Activated CD4-positive, alpha-beta T cell treated with anti-CD3 and anti-CD28 coated beads, Interleukin-2, amount 50 U/mL, for 24 hours (primary cell): Measurements from ENCODE around the gene PRRX1.

ENCODE experiments used
- DNase-seq, 2 donors: peaks; one replicate each; pipeline ENCODE4 v3.0.0-alpha.2; 2020; ENCODE audit warnings: low read depth in 1 of 2, low spot score in 1 of 2

The PRRX1 gene

DNA sequence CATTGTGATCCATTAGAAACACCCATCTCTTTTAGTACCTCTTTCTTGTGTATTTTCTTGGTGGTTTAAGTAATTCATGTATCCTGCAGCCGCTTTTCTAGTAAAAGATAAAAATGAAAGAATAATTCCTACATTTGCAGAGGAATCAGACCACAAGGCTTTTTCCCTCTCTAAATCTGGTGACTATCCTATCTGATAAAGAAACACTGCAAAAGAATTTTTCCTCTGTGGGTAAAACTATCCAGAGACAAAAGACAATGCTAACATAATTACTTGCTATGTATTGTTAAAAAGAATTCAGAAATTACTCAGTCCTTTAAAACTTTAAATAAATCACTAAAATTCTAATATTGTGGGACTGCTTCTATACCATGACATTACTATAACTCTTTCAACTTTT lies 51.0 kb downstream of the PRRX1 start:
- DNase-seq, result no peak

DNA sequence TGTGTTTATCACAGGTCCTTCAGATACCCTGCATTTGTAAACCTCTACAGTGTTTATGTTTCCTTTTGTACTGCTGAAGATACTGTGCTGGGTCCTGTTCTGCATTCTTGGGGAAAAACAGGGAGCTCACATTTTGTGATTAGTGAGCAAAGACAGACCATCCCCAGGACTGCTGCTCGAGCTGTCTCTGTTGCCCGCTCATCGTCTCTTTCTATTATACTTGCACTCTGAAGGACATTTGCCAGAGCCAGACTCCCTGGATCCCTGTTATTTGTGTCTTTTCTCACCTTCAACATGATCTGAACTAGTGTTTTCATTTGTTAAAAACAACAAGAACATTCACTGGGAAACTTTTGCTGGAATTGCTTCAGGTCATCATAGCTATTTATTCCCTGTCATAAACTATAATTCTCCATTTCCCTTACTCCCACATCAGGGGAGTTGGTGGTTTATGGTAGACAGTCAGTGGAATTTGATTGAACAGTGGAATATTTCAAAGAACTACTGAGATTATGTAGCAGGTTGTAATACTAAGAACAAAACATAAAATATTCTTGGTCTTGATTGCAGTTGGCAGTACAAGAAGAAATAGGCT lies 53.0 kb downstream of the PRRX1 start:
- no peak for DNase-seq

DNA sequence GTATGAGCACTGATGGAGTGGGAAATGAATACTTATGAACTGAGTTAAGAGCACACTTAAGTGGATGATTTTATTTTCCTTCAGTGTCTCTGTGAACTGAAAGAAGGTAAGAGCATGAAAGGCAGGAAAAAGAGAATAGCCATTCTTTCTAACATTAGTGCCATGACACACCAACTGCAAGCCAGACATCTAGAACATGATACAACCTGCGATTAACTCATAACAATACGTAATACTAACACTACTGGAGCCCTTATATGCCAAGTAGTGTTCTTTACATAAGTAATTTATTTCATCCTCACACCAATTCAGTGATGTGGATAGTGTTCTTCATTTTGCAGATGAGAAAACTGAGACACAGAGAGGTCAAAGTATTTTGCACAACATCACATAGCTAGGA lies 56.7 kb downstream of the PRRX1 start:
- DNase-seq, result no peak

DNA sequence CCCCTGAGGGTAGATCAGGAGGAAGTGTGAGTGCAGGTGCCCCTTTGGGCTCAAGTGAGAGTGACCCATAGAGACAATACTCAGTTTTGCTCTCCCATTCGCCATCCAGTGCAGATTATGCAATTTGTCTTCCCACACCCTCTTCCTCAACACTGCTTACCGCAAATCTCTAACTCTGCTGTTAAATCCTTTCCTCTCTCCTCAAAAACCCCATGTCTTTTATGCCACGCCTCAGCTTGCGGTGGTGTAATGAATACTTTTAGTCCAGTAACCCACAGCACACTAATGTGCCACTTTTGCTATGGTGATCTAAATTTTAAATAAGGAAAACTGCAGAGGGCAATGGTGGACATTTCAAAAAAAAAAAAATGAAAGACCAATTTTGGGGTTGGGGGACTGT lies 57.7 kb downstream of the PRRX1 start:
- no peak for DNase-seq

GRCh38 chr1:170723518-170723917 lies 59.6 kb downstream of the PRRX1 start:
- no peak for DNase-seq

- no peak for DNase-seq
Measured at GRCh38 chr1:170725326-170725725, 61.4 kb downstream of the PRRX1 start.

DNA sequence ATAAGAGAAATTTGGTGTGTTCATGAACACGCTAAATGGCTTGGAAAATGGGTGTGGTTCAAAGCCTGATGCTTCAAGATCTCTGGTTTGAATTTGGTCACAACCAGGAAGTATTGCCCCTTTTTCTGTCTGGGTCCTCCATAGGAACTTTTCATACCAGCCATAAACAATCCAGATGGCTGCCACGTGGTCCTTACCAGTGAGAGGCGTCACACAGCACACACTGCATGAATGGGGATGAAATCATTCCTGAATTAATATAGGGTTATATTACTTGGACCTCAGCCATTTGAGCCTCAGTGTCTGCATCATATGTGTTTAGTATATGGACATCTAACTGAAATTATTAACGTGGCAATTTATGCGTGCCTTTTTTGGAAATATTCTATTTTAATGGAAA lies 64.0 kb downstream of the PRRX1 start:
- no peak for DNase-seq

GRCh38 chr1:170729225-170730002 lies 65.5 kb downstream of the PRRX1 start:
- no peak for DNase-seq

GRCh38 chr1:170730014-170730413 lies 66.1 kb downstream of the PRRX1 start:
- no peak for DNase-seq

DNA sequence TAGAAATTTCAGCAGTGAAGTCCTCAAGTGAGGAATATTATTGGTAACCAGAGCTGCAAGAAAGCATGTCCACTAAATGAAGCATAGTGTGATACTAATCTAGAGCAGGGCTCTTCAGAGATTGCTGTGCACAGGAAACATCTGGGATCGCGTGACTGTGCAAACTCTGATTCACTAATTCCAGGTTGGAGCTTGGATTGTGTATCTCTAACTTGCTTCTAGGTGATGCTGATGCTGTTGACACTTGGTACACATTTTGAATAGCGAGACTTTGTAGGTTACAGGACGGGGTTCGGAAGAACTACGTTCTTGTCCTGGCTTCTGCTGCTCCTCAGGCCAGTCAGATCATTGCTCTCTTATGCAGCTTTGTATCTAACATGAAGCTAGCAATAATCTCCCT lies 66.5 kb downstream of the PRRX1 start:
- no peak for DNase-seq

DNA sequence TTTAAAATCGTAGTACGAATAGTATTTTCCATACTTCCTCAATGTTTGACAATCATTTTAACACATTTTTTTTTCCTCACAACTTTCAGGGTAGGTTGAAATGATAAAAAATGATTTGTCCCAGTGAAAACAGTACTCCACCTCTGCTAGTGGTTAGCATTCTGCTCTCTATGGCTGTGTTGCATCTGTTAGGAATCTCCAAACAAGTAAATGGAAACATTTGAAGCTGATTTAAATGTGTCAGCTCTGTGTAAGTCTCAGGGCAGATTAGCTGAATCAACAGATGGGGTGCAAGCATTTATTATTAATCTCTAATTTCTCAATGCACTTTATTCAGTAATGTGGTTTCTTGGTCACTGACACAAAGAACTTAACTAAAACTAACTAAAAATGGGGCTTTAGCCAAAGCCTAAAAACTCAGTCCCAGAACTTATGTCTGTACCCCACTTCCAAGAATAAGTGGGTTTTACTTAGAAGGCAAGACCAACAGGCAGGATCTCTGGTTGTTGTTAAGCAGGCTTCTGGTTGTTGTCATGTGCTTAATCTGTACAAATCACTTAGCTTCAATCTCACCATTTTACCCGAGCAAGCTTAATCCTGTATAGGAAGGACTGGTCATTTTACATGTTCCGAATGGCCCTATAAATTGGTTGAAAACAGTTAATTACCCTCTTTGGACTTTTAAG lies 67.8 kb downstream of the PRRX1 start:
- no peak for DNase-seq

GRCh38 chr1:170732252-170732588 lies 68.3 kb downstream of the PRRX1 start:
- no peak for DNase-seq

DNA sequence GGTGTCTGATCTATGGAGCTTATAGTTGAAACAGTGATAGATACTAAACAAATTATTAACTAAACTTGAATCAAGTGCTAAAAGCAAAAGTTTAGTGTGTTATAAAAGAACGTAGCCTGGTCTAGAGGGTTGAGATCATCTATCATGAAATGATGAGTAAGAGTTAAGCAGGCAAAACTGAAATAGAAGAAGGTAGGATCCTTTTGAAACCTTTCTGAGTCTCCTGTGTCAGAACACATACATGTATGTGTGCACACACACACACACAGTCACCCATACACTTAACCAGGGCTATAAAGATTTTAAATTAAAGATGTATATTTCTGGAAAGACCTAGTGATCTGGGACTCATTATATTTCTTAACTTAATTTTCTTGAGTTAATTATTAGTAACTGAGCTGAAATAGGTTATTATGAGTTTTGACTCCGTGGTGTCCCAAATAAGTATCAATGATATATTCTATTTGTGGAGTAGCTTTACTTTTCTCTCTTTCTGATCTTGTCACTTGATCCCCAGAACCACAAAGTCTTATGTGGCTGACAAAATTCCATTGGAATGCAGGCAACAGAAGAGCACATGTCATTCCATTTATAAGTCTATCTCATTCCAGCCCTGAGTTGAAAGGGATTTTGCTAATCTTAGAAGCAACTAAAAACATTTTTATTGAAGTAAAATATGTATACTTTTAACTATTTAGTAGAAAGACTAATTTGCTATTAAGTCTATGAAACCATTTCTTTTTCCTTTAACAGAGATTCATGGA lies 70.7 kb downstream of the PRRX1 start:
- DNase-seq, result no peak

DNA sequence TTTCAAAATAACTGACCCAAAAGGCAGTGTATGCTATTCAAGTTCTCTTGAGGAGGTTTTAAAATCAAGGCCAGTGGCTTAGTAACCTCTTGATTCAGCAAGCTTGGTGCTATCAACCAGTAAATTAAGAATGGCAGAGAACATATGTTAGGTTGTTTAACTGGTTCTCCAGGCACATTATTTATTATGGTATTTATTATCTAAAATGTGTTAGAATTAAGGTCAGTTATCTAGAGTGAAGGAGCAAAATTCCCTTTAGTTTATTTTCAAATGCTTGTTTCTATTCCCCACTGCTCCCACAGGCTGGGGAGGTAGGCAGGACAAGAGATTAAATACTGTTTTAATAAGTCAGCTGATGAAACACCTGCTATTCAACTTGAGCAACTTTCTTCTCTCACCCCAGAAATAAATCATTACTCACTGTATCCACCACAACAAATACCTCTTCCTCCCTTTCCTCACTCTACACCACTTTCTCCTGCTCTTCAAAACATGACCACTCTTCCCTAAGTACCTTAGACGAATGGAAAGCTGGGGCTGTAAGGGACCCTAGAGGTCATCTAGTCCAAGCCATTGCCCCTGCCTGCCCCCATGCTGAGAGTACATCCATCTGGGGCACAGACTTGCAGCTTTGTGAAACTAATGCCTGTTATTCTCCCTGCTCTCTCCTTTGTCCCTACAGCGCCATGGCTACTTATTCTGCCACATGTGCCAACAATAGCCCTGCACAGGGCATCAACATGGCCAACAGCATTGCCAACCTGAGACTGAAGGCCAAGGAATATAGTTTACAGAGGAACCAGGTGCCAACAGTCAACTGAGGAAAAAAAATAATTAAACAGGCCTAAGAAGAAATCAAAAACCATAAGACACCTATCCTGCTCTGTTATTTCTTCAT lies 71.7 kb downstream of the PRRX1 start:
- no peak for DNase-seq

DNA sequence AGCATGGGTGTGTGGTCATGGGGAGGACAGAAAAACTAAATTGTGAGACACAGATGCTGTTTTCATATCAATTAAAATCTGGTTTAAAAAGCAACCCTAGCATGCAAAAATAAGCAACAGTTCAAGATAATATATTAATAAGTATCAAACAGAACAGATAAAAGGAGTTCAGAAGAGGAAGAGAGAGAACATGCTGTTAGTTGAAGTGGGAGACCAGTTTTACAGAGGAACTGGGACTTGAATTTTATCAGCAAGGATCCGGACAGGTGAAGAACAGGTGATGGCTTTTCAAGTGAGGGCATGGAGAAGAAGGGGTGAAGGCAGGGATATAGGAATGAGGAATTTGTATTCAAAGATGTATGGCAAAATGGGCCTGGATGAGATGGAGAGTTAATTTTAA lies 75.9 kb downstream of the PRRX1 start:
- DNase-seq, result no peak

GRCh38 chr1:170741678-170742077 lies 77.7 kb downstream of the PRRX1 start:
- no peak for DNase-seq

- no peak for DNase-seq
Measured at GRCh38 chr1:170742600-170742999, 78.7 kb downstream of the PRRX1 start.

GRCh38 chr1:170743083-170743482 lies 79.2 kb downstream of the PRRX1 start:
- no peak for DNase-seq

GRCh38 chr1:170749549-170749948 lies 85.6 kb downstream of the PRRX1 start:
- DNase-seq, result no peak

GRCh38 chr1:170749959-170750358 lies 86.0 kb downstream of the PRRX1 start:
- DNase-seq, result no peak

GRCh38 chr1:170755795-170756194 lies 91.9 kb downstream of the PRRX1 start:
- no peak for DNase-seq
